K562 (cell line): ENCODE results near the gene CLDN15. TPM values are rescaled to one million over a fixed set of nuclear protein-coding genes. Genes with fewer than 3 reads are reported as not detected.

Experiments used
- ARNT ChIP-seq, 2 experiments: fragments of 450-650 bp; IDR thresholded peaks; 2 replicates each; pipeline ENCODE4 v1.6.1; 2016; ENCODE audit warnings: mild to moderate bottlenecking in 1 of 2
- CHCHD3 ChIP-seq: fragments of 250-450 bp; sonication (Bioruptor Pico); IDR thresholded peaks from 2 replicates; pipeline ENCODE4 v2.1.2; 2022; ENCODE audit warnings: mild to moderate bottlenecking
- DIDO1 ChIP-seq: fragments of 450-650 bp; IDR thresholded peaks from 2 replicates; pipeline ENCODE4 v1.6.1; 2016; ENCODE audit warnings: low read depth, missing biosample characterization, missing genetic modification characterization
- EZH2 ChIP-seq: IDR thresholded peaks from 2 replicates; pipeline ENCODE4 v1.6.1; 2012; ENCODE audit warnings: low read depth, mild to moderate bottlenecking, inconsistent platforms, low read length, borderline replicate concordance
- KLF1 ChIP-seq: fragments of 450-650 bp; IDR thresholded peaks from 2 replicates; pipeline ENCODE4 v1.6.1; 2016; ENCODE audit warnings: missing genetic modification characterization, missing compliant biosample characterization
- MEIS2 ChIP-seq: fragments of 450-650 bp; IDR thresholded peaks from 2 replicates; pipeline ENCODE4 v1.6.1; 2014; ENCODE audit warnings: mild to moderate bottlenecking; ENCODE audit not compliant: partially characterized antibody
- RBM22 ChIP-seq: fragments of 200-400 bp; formaldehyde crosslinking; IDR thresholded peaks from 2 replicates; pipeline ENCODE4 v1.6.1; 2018; ENCODE audit warnings: low read length, low read depth; ENCODE audit not compliant: poor library complexity, severe bottlenecking
- TBP ChIP-seq: optimal IDR thresholded peaks from 2 replicates; pipeline ENCODE3; 2011; ENCODE audit warnings: low read depth, low read length, improper control_type of control experiment
- polyA plus RNA-seq, 8 experiments: library from polyadenylated mRNA; depleted of rRNA in 4 of 8; stranded (reverse) in 5 of 8; unstranded in 3 of 8; fragments of >200 nt; fragmentation: Nextera tagmentation in 2 of 8; fragmentation: Illumina TruSeq in 1 of 8; extraction: Ambion mirVana in 2 of 8; extraction: Trizol in 1 of 8; gene quantifications; 2 replicates each; pipeline versions ENCODE4 v1.2.1 to v1.2.3, GENCODE V29; 2011 to 2014; ENCODE audit warnings: inconsistent platforms in 1 of 8, missing spikeins in 1 of 8
- total RNA-seq, 7 experiments: library from RNA; depleted of rRNA in 6 of 7; stranded (reverse); fragments of >200 nt in 6 of 7; fragmentation: Illumina TruSeq in 2 of 7; extraction: Trizol in 2 of 7; gene quantifications; 2 replicates each; pipeline versions ENCODE4 v1.2.1 to v1.2.3, GENCODE V29; 2011 to 2021; ENCODE audit warnings: low replicate concordance in 1 of 7
- TF ChIP-seq, protein P1 (sequence below), 2 experiments: fragments of 150-350 bp in 1 of 2; IDR thresholded peaks; 2 replicates each; pipeline ENCODE4 v1.6.1; 2012 to 2016; ENCODE audit warnings: low read depth in 2 of 2, low read length in 2 of 2, mild to moderate bottlenecking in 1 of 2, moderate library complexity in 1 of 2
- TF ChIP-seq, protein P2 (sequence below): sonication (generic); formaldehyde crosslinking; IDR thresholded peaks from 2 replicates; pipeline ENCODE4 v1.5.0; 2020; ENCODE audit warnings: missing genetic modification reagents
- TF ChIP-seq, protein P3 (sequence below): sonication (generic); formaldehyde crosslinking; IDR thresholded peaks from 2 replicates; pipeline ENCODE4 v1.9.0; 2022; ENCODE audit warnings: mild to moderate bottlenecking, missing genetic modification reagents

Gene CLDN15
- total and polyA plus RNA-seq, 9 of the 15 experiments (the other 6 are each of a cell fraction or from before 2014, with no cell fraction given): 0.32 to 14.5 (median 7.4) TPM

GRCh38 chr7:101245147-101245668, 7.6 kb upstream of the CLDN15 start (continued):
- TF ChIP-seq, protein P1, sequence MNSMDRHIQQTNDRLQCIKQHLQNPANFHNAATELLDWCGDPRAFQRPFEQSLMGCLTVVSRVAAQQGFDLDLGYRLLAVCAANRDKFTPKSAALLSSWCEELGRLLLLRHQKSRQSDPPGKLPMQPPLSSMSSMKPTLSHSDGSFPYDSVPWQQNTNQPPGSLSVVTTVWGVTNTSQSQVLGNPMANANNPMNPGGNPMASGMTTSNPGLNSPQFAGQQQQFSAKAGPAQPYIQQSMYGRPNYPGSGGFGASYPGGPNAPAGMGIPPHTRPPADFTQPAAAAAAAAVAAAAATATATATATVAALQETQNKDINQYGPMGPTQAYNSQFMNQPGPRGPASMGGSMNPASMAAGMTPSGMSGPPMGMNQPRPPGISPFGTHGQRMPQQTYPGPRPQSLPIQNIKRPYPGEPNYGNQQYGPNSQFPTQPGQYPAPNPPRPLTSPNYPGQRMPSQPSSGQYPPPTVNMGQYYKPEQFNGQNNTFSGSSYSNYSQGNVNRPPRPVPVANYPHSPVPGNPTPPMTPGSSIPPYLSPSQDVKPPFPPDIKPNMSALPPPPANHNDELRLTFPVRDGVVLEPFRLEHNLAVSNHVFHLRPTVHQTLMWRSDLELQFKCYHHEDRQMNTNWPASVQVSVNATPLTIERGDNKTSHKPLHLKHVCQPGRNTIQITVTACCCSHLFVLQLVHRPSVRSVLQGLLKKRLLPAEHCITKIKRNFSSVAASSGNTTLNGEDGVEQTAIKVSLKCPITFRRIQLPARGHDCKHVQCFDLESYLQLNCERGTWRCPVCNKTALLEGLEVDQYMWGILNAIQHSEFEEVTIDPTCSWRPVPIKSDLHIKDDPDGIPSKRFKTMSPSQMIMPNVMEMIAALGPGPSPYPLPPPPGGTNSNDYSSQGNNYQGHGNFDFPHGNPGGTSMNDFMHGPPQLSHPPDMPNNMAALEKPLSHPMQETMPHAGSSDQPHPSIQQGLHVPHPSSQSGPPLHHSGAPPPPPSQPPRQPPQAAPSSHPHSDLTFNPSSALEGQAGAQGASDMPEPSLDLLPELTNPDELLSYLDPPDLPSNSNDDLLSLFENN (IDR thresholded peaks at IDR 0.05; ENCODE audit: low read depth in 2 of 2, low read length in 2 of 2): no peak
- TF ChIP-seq DIDO1 (no peak), CHCHD3 (CRISPR knock-in tag) (no peak), TBP (no peak), ARNT (IDR thresholded peaks at IDR 0.05) (no peak), KLF1 (tag) (no peak; the same call in none of the 2 replicates), EZH2 (no peak), MEIS2 (peak; percentile 65), RBM22 (no peak)
- TF ChIP-seq, protein P2, sequence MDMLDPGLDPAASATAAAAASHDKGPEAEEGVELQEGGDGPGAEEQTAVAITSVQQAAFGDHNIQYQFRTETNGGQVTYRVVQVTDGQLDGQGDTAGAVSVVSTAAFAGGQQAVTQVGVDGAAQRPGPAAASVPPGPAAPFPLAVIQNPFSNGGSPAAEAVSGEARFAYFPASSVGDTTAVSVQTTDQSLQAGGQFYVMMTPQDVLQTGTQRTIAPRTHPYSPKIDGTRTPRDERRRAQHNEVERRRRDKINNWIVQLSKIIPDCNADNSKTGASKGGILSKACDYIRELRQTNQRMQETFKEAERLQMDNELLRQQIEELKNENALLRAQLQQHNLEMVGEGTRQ: peak; percentile 81
- TF ChIP-seq, protein P3, sequence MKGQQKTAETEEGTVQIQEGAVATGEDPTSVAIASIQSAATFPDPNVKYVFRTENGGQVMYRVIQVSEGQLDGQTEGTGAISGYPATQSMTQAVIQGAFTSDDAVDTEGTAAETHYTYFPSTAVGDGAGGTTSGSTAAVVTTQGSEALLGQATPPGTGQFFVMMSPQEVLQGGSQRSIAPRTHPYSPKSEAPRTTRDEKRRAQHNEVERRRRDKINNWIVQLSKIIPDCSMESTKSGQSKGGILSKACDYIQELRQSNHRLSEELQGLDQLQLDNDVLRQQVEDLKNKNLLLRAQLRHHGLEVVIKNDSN (CRISPR knock-in tag): peak; percentile 82
